DOHH2 (cell line): ENCODE measurements around the gene GATAD1.

ENCODE experiments used
- CTCF ChIP-seq: fragments of 200-600 bp; sonication (generic); IDR thresholded peaks from one replicate; pipeline ENCODE4 v1.5.1; 2014; ENCODE audit warnings: antibody characterized with exemption, mild to moderate bottlenecking, low read depth, low read length; ENCODE audit not compliant: poor library complexity, severe bottlenecking
- EZH2phosphoT487 ChIP-seq: fragments of 200-600 bp; sonication (generic); IDR thresholded peaks from 2 replicates; pipeline ENCODE4 v1.6.1; 2017; ENCODE audit warnings: borderline replicate concordance, mild to moderate bottlenecking, antibody characterized with exemption, low read length, moderate library complexity, mixed read lengths

- no peak for TF ChIP-seq CTCF
- no peak for TF ChIP-seq EZH2phosphoT487
Observed at GRCh38 chr7:92503767-92504166, 56.5 kb downstream of the GATAD1 start.
